GM18861 (cell line): ENCODE data around the gene CD8A.
"Not testable (repeated sequence)": the region's sequence is repeated elsewhere in the genome, so short reads cannot be mapped to it uniquely, and the experiment has no call there.

ENCODE experiments used
- ATAC-seq: cut with Tn5 transposase; IDR thresholded peaks from one replicate; pipeline ENCODE4 v1.9.1; 2021; ENCODE audit not compliant: unreplicated experiment

Gene CD8A

DNA sequence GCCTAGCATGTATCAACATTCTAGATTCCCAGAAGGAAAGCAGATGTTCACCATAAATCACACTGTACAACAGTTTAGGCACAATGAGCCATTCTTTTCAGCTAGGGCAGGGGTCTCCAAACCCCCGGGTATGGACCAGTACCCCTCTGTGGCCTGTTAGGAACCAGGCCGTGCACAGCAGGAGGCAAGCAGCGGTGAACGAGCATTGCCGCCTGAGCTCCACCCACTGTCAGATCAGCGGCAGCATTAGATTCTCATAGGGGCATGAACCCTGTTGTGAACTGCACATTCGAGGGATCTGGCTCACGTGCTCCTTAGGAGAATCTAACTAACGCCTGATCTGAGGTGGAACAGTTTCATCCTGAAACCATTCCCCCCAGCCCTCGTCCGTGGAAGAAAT lies 50.8 kb downstream of the CD8A start:
- ATAC-seq: not testable (repeated sequence)

DNA sequence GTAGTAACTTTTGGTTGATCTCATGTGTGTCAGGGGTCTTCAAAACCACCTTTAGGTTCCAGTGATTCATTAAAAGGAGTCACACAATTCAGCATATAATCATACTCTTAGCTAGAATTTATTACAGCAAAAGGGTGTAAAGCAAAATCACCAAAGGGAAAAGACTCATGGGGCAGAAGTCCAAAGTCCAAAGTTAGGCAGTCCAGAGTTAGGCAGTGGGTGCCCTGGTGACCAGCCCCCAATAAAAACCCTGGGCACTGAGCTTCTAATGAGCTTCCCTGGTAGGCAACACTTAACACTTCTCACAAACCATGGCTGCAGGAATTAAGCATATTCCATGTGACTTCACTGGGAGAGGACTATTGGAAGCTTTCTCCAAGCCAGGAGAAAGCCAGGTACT lies 51.2 kb downstream of the CD8A start:
- not testable (repeated sequence) for ATAC-seq

DNA sequence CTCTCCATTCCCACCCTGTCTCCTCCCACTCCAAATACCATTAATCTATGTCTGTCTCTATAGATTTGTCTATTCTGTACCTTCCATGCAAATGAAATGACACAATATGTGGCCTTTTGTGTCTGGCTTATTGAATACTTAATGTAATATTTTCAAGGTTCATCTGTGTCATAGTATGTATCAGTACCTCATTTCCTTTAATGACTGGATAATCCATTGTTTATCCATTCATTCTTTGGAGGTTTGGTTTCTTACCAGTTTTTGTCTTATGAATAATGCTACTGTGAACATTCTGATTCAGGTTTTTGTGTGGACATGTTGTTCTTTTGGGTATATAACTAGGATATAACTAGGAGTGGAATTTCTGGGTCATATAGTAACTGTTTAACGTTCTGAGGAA lies 55.8 kb downstream of the CD8A start:
- ATAC-seq: not testable (repeated sequence)
